Measurements from ENCODE around the gene LIPA. TPM values are rescaled to one million over a fixed set of nuclear protein-coding genes. Genes with fewer than 3 reads are reported as not detected.

The LIPA gene
- total and polyA plus RNA-seq, 8 donors, result 58.0 to 137 (median 63.7) TPM

DNA sequence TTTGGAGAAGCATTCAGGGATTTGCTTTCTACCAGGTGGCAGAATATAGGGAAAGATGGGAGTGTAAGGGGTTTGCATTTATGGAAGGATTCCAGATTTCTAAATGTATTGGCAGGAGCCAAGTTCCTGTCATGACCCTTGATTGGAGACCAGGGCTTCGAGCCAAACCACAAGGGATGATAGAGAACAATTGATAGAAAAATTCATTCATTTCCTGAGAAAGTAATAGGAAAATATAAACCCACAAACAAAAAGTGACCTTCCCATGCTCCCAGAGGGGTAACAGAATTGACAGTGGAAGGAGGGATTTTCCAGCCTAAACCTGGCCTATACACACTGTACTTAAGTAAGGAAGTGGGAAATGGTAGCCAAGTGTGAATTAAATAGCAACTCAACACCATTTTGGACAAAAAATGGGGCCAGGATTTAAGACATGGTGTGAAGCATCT is 27.9 kb upstream of the LIPA start:
- ATAC-seq (no peak), DNase-seq (no peak)
- H3K4me1 ChIP-seq, result peaks cover 33 to 37% of the 10 kb centered on the region in 2 donors
- no peaks in the 10 kb centered on the region for H3K36me3 ChIP-seq
- no peak overlapping the region for H3K4me3 ChIP-seq
- intact Hi-C loops (cut with DNase I), result no loop called here
- H3K27me3 ChIP-seq, result no peaks in the 10 kb centered on the region
- H3K9me3 ChIP-seq, result no peaks in the 10 kb centered on the region
- peak overlapping the region; percentile 19 to 88 for H3K27ac ChIP-seq
- TF ChIP-seq, protein P1, sequence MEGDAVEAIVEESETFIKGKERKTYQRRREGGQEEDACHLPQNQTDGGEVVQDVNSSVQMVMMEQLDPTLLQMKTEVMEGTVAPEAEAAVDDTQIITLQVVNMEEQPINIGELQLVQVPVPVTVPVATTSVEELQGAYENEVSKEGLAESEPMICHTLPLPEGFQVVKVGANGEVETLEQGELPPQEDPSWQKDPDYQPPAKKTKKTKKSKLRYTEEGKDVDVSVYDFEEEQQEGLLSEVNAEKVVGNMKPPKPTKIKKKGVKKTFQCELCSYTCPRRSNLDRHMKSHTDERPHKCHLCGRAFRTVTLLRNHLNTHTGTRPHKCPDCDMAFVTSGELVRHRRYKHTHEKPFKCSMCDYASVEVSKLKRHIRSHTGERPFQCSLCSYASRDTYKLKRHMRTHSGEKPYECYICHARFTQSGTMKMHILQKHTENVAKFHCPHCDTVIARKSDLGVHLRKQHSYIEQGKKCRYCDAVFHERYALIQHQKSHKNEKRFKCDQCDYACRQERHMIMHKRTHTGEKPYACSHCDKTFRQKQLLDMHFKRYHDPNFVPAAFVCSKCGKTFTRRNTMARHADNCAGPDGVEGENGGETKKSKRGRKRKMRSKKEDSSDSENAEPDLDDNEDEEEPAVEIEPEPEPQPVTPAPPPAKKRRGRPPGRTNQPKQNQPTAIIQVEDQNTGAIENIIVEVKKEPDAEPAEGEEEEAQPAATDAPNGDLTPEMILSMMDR (IDR thresholded peaks at IDR 0.05), result no peak

DNA sequence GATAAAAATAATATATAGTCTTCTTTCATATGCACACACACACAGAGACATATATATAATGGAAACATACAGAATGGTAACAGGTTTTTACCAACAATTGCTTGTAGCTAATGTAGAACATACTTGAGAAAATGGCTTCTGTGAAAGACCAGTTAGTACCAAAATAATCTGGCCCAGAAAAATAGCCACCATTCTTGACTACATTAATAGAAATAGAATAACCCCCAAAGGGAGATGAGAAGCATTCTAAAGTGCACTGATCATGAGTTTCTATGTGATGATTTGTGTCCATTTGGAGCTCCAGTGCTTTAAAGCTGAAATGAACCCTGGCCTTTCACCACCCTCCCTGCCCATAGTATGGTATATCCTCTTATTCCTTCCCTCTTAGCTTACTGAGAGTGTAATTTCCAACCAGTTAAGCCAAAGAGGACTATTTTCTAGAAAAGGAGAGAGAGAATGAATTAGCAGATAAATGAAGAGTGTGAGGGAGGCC is 27.4 kb upstream of the LIPA start:
- H3K27me3 ChIP-seq, result no peaks in the 10 kb centered on the region
- ATAC-seq (no peak), DNase-seq (no peak)
- intact Hi-C loops (cut with DNase I), result no loop called here
- no peaks in the 10 kb centered on the region for H3K36me3 ChIP-seq
- H3K27ac ChIP-seq, result peak overlapping the region; percentile 19 to 88
- TF ChIP-seq, protein P1 (IDR thresholded peaks at IDR 0.05), result no peak
- peaks cover 33 to 37% of the 10 kb centered on the region in 2 donors for H3K4me1 ChIP-seq
- H3K9me3 ChIP-seq, result no peaks in the 10 kb centered on the region
- H3K4me3 ChIP-seq, result no peak overlapping the region

DNA sequence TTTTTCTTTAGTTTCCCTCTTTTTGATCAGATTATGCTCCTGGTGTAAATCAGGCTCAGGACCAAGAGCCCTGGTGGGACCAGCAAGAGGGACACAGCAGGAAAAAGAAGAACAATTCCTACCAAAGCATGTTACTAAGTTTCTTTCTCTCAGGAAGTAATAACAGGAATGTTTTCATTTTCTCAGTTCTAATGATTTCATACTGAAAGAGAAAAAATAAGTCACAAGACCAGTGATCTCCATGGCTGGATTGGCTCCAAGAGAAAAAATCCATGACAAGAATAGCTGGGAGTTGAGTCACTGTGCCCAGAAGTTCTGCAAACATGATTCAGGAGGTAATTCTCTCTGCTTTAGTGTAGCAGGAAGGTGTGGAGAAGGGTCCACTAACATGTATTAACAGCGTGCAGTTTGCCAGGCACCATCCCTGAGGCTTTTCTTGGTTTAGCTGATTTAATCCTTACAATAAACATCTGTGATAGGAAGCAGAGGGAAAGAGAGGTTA is 26.5 kb upstream of the LIPA start:
- ATAC-seq, result peak; percentile 77
- H3K27me3 ChIP-seq, result no peaks in the 10 kb centered on the region
- peaks cover 27 to 28% of the 10 kb centered on the region in 2 donors for H3K4me1 ChIP-seq
- H3K9me3 ChIP-seq, result no peaks in the 10 kb centered on the region
- peak overlapping the region; percentile 76 to 88 for H3K27ac ChIP-seq
- TF ChIP-seq, protein P1 (IDR thresholded peaks at IDR 0.05), result no peak
- intact Hi-C loops (cut with DNase I), result no loop called here
- H3K36me3 ChIP-seq, result no peaks in the 10 kb centered on the region
- peak in 1 of 4 donors; percentile 79 for DNase-seq
- no peak overlapping the region for H3K4me3 ChIP-seq

DNA sequence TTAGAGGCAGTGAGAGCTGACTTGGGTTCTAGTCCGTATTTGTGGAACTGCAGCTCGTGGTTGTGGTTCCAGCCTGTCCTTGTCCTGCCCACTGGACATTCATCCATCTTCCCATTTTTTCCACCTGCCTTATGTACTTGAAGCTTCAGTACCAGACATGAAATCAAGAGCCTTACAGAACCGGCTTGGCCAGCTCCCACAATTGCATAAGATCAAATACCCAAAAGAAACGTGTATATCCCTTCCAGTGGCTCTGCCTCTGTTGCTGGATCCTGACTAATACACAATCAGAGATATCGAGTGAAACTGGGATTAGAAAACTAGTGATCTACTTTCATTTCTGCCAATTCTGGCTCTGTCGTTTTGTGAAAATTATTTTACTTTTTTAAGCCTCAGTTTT is 23.8 kb upstream of the LIPA start:
- peak overlapping the region; percentile 9 to 69 for H3K27ac ChIP-seq
- intact Hi-C loops (cut with DNase I), result no loop called here
- H3K36me3 ChIP-seq, result no peaks in the 10 kb centered on the region
- H3K4me3 ChIP-seq, result no peak overlapping the region
- no peaks in the 10 kb centered on the region for H3K9me3 ChIP-seq
- H3K27me3 ChIP-seq, result no peaks in the 10 kb centered on the region
- ATAC-seq (peak; percentile 72), DNase-seq (peak in 2 of 4 donors; percentile 56 to 59)
- H3K4me1 ChIP-seq, result peaks cover 26 to 27% of the 10 kb centered on the region in 2 donors
- TF ChIP-seq, protein P1 (IDR thresholded peaks at IDR 0.05), result no peak

DNA sequence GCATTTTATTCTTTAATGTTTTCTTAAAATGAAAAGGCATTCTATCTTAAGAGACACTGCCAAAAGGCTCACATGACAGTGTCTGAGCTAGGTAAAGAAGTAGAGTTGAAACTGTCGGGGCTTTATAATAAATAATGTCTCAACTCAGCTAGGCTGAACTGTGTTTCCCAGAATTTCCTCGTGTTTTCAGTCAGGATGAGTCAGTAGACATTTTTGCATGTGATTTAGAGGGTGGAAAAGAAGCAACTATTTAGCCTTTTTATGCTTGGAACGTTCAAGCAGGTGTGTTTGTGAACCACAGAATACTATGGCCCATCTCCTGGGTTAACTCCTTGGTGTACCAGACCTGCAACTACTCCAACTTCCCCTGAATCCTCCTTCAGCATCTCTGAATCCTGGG is 23.4 kb upstream of the LIPA start:
- H3K27ac ChIP-seq, result peak overlapping the region; percentile 9 to 69
- ATAC-seq (peak; percentile 28), DNase-seq (no peak)
- no peak overlapping the region for H3K4me3 ChIP-seq
- H3K36me3 ChIP-seq, result no peaks in the 10 kb centered on the region
- no peaks in the 10 kb centered on the region for H3K9me3 ChIP-seq
- H3K4me1 ChIP-seq, result peaks cover 26 to 30% of the 10 kb centered on the region in 2 donors
- H3K27me3 ChIP-seq, result no peaks in the 10 kb centered on the region
- intact Hi-C loops (cut with DNase I), result no loop called here
- TF ChIP-seq, protein P1 (IDR thresholded peaks at IDR 0.05), result no peak
